Muscle layer of colon (tissue), 2 donors: Measurements from ENCODE around the gene TMEM258.

Experiments
- H3K27ac ChIP-seq: one replicate; pipeline ENCODE4 v1.7.0; 2013; ENCODE audit warnings: low read depth, mild to moderate bottlenecking, low read length, moderate library complexity
- H3K27me3 ChIP-seq, 2 donors: one replicate each; pipeline ENCODE4 v1.7.0; 2013; ENCODE audit warnings: low read length in 2 of 2, mild to moderate bottlenecking in 2 of 2; ENCODE audit not compliant: insufficient read depth in 2 of 2, control insufficient read depth in 1 of 2
- H3K36me3 ChIP-seq: one replicate; pipeline ENCODE4 v1.7.0; 2013; ENCODE audit warnings: mild to moderate bottlenecking, low read length; ENCODE audit not compliant: insufficient read depth
- H3K4me1 ChIP-seq: one replicate; pipeline ENCODE4 v1.7.0; 2013; ENCODE audit warnings: mild to moderate bottlenecking, low read length; ENCODE audit not compliant: insufficient read depth
- H3K4me3 ChIP-seq, 2 donors: one replicate each; pipeline ENCODE4 v1.7.0; 2013; ENCODE audit warnings: low read length in 2 of 2, low read depth in 1 of 2, mild to moderate bottlenecking in 1 of 2, moderate library complexity in 1 of 2
- H3K9ac ChIP-seq: one replicate; pipeline ENCODE4 v1.7.0; 2013; ENCODE audit warnings: low read length
- H3K9me3 ChIP-seq: one replicate; pipeline ENCODE4 v1.7.0; 2013; ENCODE audit warnings: mild to moderate bottlenecking, low read length
- donor health status: abdominal sarcoma.
- donor health status: Adenocarcinoma of cecum.

TMEM258 gene

GRCh38 chr11:61771195-61771894, 21.1 kb downstream of the TMEM258 start:
- Histone ChIP-seq H3K9me3 (no peaks in the 10 kb centered on the region), H3K27ac (no peak overlapping the region), H3K27me3 (peaks cover 0 to 3% of the 10 kb centered on the region in 2 donors), H3K9ac (no peak overlapping the region), H3K4me1 (no peaks in the 10 kb centered on the region), H3K4me3 (no peak overlapping the region), H3K36me3 (no peaks in the 10 kb centered on the region)

- Histone ChIP-seq H3K4me1 (no peaks in the 10 kb centered on the region), H3K27me3 (peaks cover 0 to 3% of the 10 kb centered on the region in 2 donors), H3K27ac (no peak overlapping the region), H3K9me3 (no peaks in the 10 kb centered on the region), H3K9ac (no peak overlapping the region), H3K36me3 (no peaks in the 10 kb centered on the region), H3K4me3 (no peak overlapping the region)
Observed at GRCh38 chr11:61769946-61770683, 22.3 kb downstream of the TMEM258 start.

- Histone ChIP-seq H3K9ac (no peak overlapping the region), H3K9me3 (no peaks in the 10 kb centered on the region), H3K4me1 (no peaks in the 10 kb centered on the region), H3K27me3 (peaks cover 0 to 5% of the 10 kb centered on the region in 2 donors), H3K4me3 (no peak overlapping the region), H3K27ac (no peak overlapping the region), H3K36me3 (no peaks in the 10 kb centered on the region)
Observed at GRCh38 chr11:61769169-61769920, 23.1 kb downstream of the TMEM258 start.

- no peak overlapping the region for H3K9ac ChIP-seq
- peaks cover 0 to 10% of the 10 kb centered on the region in 2 donors for H3K27me3 ChIP-seq
- H3K4me3 ChIP-seq = no peak overlapping the region
- no peaks in the 10 kb centered on the region for H3K36me3 ChIP-seq
- H3K27ac ChIP-seq = no peak overlapping the region
- no peaks in the 10 kb centered on the region for H3K9me3 ChIP-seq
- H3K4me1 ChIP-seq = no peaks in the 10 kb centered on the region
Observed at GRCh38 chr11:61768376-61769076, 23.9 kb downstream of the TMEM258 start.

GRCh38 chr11:61766353-61766841, 26.0 kb downstream of the TMEM258 start:
- H3K27ac ChIP-seq = no peak overlapping the region
- no peak overlapping the region for H3K9ac ChIP-seq
- no peak overlapping the region for H3K4me3 ChIP-seq
- no peaks in the 10 kb centered on the region for H3K36me3 ChIP-seq
- peaks cover 0 to 17% of the 10 kb centered on the region in 2 donors for H3K27me3 ChIP-seq
- H3K9me3 ChIP-seq = no peaks in the 10 kb centered on the region
- no peaks in the 10 kb centered on the region for H3K4me1 ChIP-seq

- peaks cover 0 to 17% of the 10 kb centered on the region in 2 donors for H3K27me3 ChIP-seq
- H3K9ac ChIP-seq = no peak overlapping the region
- H3K36me3 ChIP-seq = no peaks in the 10 kb centered on the region
- no peaks in the 10 kb centered on the region for H3K4me1 ChIP-seq
- H3K9me3 ChIP-seq = no peaks in the 10 kb centered on the region
- no peak overlapping the region for H3K27ac ChIP-seq
- no peak overlapping the region for H3K4me3 ChIP-seq
Observed at GRCh38 chr11:61765550-61766253, 26.7 kb downstream of the TMEM258 start.

GRCh38 chr11:61764606-61765260, 27.7 kb downstream of the TMEM258 start:
- Histone ChIP-seq H3K4me1 (no peaks in the 10 kb centered on the region), H3K9ac (no peak overlapping the region), H3K27ac (no peak overlapping the region)

GRCh38 chr11:61763930-61764605, 28.3 kb downstream of the TMEM258 start:
- Histone ChIP-seq H3K27me3 (peaks cover 0 to 13% of the 10 kb centered on the region in 2 donors), H3K9ac (no peak overlapping the region), H3K9me3 (no peaks in the 10 kb centered on the region), H3K4me1 (no peaks in the 10 kb centered on the region), H3K27ac (no peak overlapping the region), H3K4me3 (no peak overlapping the region), H3K36me3 (no peaks in the 10 kb centered on the region)

More at GRCh38 chr11:61764606-61765260, 27.7 kb downstream of the TMEM258 start:
- no peak overlapping the region for H3K4me3 ChIP-seq
- no peaks in the 10 kb centered on the region for H3K36me3 ChIP-seq
- peaks cover 0 to 14% of the 10 kb centered on the region in 2 donors for H3K27me3 ChIP-seq
- H3K9me3 ChIP-seq = no peaks in the 10 kb centered on the region

- H3K27ac ChIP-seq = no peak overlapping the region
- no peaks in the 10 kb centered on the region for H3K9me3 ChIP-seq
- H3K27me3 ChIP-seq = peaks cover 0 to 13% of the 10 kb centered on the region in 2 donors
- no peak overlapping the region for H3K4me3 ChIP-seq
- H3K9ac ChIP-seq = no peak overlapping the region
- H3K4me1 ChIP-seq = no peaks in the 10 kb centered on the region
- no peaks in the 10 kb centered on the region for H3K36me3 ChIP-seq
Observed at GRCh38 chr11:61762798-61763197, 29.6 kb downstream of the TMEM258 start.

- no peak overlapping the region for H3K9ac ChIP-seq
- peaks cover 0 to 13% of the 10 kb centered on the region in 2 donors for H3K27me3 ChIP-seq
Observed at GRCh38 chr11:61762223-61762615, 30.2 kb downstream of the TMEM258 start.

More at GRCh38 chr11:61762223-61762615, 30.2 kb downstream of the TMEM258 start:
- Histone ChIP-seq H3K4me3 (no peak overlapping the region), H3K4me1 (no peaks in the 10 kb centered on the region), H3K36me3 (no peaks in the 10 kb centered on the region), H3K9me3 (no peaks in the 10 kb centered on the region), H3K27ac (no peak overlapping the region)
